ENCODE results near the gene TEAD1.

TEAD1 gene

GRCh38 chr11:12914400-12914912 is 240.2 kb downstream of the TEAD1 start:
- H3K4me1 Mint-ChIP-seq, result peaks cover 32% of the 10 kb centered on the region
- H3K27ac Mint-ChIP-seq, result peak overlapping the region; percentile 13 to 80 (median 78)
- peaks cover 23% of the 10 kb centered on the region for H3K36me3 Mint-ChIP-seq (ENCODE audit: low read depth)
- H3K27me3 Mint-ChIP-seq (ENCODE audit: low read depth), result no peaks in the 10 kb centered on the region
- peak overlapping the region in 1 of 3 experiments; percentile 45 for H3K4me3 Mint-ChIP-seq
- peak; percentile 60 to 80 (median 64) for TF ChIP-seq CTCF (IDR thresholded peaks at IDR 0.05; ENCODE audit: unreplicated experiment in 3 of 3)
- H3K9me3 Mint-ChIP-seq, result no peaks in the 10 kb centered on the region

- H3K27ac Mint-ChIP-seq, result peak overlapping the region in 1 of 3 experiments; percentile 80
- peaks cover 19% of the 10 kb centered on the region for H3K36me3 Mint-ChIP-seq (ENCODE audit: low read depth)
- H3K4me3 Mint-ChIP-seq, result no peak overlapping the region
- H3K4me1 Mint-ChIP-seq, result peaks cover 32% of the 10 kb centered on the region
- H3K9me3 Mint-ChIP-seq, result no peaks in the 10 kb centered on the region
- TF ChIP-seq CTCF (IDR thresholded peaks at IDR 0.05; ENCODE audit: unreplicated experiment in 3 of 3), result no peak
- H3K27me3 Mint-ChIP-seq (ENCODE audit: low read depth), result no peaks in the 10 kb centered on the region
These were observed 240.9 kb downstream of the TEAD1 start for GRCh38 chr11:12915093-12915492.

GRCh38 chr11:12917822-12918221 is 243.6 kb downstream of the TEAD1 start:
- H3K9me3 Mint-ChIP-seq, result no peaks in the 10 kb centered on the region
- no peak for TF ChIP-seq CTCF (IDR thresholded peaks at IDR 0.05; ENCODE audit: unreplicated experiment in 3 of 3)
- peaks cover 20% of the 10 kb centered on the region for H3K36me3 Mint-ChIP-seq (ENCODE audit: low read depth)
- no peaks in the 10 kb centered on the region for H3K27me3 Mint-ChIP-seq (ENCODE audit: low read depth)
- H3K4me3 Mint-ChIP-seq, result no peak overlapping the region
- peaks cover 30% of the 10 kb centered on the region for H3K4me1 Mint-ChIP-seq
- H3K27ac Mint-ChIP-seq, result no peak overlapping the region

- TF ChIP-seq CTCF (IDR thresholded peaks at IDR 0.05; ENCODE audit: unreplicated experiment in 3 of 3), result no peak
- H3K27ac Mint-ChIP-seq, result no peak overlapping the region
- H3K4me1 Mint-ChIP-seq, result peaks cover 32% of the 10 kb centered on the region
- H3K9me3 Mint-ChIP-seq, result no peaks in the 10 kb centered on the region
- no peaks in the 10 kb centered on the region for H3K27me3 Mint-ChIP-seq (ENCODE audit: low read depth)
- H3K4me3 Mint-ChIP-seq, result no peak overlapping the region
- H3K36me3 Mint-ChIP-seq (ENCODE audit: low read depth), result peaks cover 20% of the 10 kb centered on the region
These were observed 244.4 kb downstream of the TEAD1 start for GRCh38 chr11:12918667-12919066.

- H3K36me3 Mint-ChIP-seq (ENCODE audit: low read depth), result peaks cover 26% of the 10 kb centered on the region
- peaks cover 6% of the 10 kb centered on the region for H3K4me1 Mint-ChIP-seq
- no peaks in the 10 kb centered on the region for H3K9me3 Mint-ChIP-seq
- H3K4me3 Mint-ChIP-seq, result no peak overlapping the region
- no peaks in the 10 kb centered on the region for H3K27me3 Mint-ChIP-seq (ENCODE audit: low read depth)
- no peak for TF ChIP-seq CTCF (IDR thresholded peaks at IDR 0.05; ENCODE audit: unreplicated experiment in 3 of 3)
- no peak overlapping the region for H3K27ac Mint-ChIP-seq
These were observed 248.2 kb downstream of the TEAD1 start for GRCh38 chr11:12922418-12922817.

- Mint-ChIP-seq H3K4me1 (peaks cover 6% of the 10 kb centered on the region), H3K9me3 (no peaks in the 10 kb centered on the region), H3K27me3 (ENCODE audit: low read depth) (no peaks in the 10 kb centered on the region), H3K27ac (peak overlapping the region; percentile 2 to 16 (median 4)), H3K4me3 (no peak overlapping the region), H3K36me3 (ENCODE audit: low read depth) (peaks cover 26% of the 10 kb centered on the region)
- no peak for TF ChIP-seq CTCF (IDR thresholded peaks at IDR 0.05; ENCODE audit: unreplicated experiment in 3 of 3)
These were observed 248.8 kb downstream of the TEAD1 start for GRCh38 chr11:12922980-12923507.

Data from nephron (organoid).